HG03520 (cell line): ENCODE data around the gene PLAGL2.
"Not testable (repeated sequence)": the region's sequence is repeated elsewhere in the genome, so short reads cannot be mapped to it uniquely, and the experiment has no call there.

Source experiments
- ATAC-seq: cut with Tn5 transposase; IDR thresholded peaks from one replicate; pipeline ENCODE4 v1.9.1; 2021; ENCODE audit warnings: mild to moderate bottlenecking, moderate library complexity; ENCODE audit not compliant: unreplicated experiment

The PLAGL2 gene

DNA sequence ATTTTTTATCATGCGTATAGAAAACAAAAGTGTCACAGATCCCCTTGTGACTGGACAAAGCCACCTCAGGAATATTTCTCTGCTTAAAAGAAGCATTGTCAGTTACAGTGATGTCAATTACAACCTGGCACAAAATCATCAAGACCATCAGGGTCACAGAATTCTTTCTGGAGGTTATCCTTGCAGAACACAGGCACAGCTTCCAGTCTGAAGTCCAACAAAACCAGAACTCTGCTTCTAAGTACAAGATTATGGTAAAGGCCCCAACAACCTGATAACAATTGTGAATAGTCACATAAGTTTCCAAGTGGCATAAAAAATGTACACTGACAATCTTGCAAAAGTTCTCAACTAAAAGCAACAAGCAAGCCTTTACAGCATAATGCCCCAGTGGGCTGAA is 21.0 kb downstream of the PLAGL2 start:
- no peak for ATAC-seq

DNA sequence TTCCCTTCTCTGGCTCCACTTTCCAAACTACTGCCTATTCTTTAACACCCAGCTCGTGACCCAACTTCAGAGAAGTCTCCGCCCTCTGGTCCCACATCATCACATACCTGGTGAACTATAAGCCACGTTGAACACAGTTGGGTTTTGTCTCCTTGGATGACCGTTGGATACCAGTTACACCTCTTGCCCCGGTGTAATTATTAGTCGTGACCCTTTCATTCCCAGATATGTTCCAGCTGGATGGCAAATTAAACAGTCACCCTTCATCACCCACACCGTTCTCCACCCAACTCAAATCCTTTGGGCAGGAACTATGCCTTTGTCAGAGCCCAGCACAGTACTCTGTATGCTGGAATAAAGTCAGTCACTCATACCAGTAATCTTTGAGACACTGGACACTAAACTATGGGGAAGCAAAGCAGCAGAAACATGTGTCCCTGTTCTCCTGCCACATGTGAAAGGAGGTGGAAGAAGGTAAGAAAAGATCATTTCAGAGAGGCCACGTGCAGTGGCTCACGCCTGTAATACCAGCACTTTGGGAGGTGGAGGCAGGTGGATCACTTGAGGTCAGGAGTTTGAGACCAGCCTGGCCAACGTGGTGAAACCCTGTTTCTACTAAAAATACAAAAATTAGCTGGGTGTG is 22.5 kb downstream of the PLAGL2 start:
- no peak for ATAC-seq

DNA sequence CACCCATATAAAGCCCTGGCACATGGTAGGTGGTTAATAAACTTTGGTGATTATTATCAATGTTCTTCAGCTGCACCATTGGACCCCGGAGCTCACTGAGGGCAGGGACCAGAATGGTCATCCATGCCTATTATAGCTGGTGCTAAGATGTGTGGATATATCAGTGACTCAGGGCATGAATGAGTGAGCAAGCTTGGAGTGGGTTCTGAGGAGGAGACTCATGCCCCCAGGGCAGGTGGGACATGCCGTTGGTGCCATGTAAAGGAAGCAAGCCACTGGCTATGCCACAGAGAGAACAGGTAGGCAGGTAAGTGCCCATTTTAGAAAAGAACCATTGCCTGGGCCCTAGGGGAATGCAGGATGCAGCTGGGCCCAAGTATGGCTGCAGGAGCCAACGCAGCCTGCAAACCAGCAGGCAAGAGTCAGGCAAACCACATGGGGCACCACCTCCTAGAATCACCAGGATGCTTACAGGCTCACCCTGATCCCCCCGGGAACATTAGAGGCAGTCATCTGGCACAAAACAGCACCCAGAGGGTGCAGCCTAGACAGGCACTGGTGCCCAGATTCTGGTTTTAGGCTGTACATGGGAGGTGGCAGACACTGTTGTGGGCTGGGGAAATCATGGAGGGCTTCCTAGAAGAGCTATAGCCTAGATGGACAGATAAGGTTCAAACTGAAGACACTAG is 23.5 kb downstream of the PLAGL2 start:
- no peak for ATAC-seq

DNA sequence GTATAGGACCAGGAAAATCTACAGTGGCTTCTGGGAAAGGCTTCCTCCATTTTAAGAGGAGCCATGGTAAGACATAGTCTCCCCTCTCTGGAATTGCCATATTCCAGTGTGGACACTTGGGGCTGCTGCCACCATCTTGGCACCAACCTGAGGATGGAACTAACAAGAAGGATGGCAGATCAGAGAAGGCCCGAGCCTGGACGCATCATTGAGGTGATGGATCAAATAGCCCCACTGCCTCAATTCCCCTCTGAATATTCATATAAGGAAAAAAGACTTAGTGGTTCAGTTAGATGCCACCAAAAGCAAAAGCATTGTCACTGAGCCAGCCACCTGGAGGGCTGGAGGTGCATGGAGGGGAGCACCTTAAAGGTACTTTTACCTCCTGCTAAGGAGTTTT is 25.9 kb downstream of the PLAGL2 start:
- ATAC-seq: no peak

DNA sequence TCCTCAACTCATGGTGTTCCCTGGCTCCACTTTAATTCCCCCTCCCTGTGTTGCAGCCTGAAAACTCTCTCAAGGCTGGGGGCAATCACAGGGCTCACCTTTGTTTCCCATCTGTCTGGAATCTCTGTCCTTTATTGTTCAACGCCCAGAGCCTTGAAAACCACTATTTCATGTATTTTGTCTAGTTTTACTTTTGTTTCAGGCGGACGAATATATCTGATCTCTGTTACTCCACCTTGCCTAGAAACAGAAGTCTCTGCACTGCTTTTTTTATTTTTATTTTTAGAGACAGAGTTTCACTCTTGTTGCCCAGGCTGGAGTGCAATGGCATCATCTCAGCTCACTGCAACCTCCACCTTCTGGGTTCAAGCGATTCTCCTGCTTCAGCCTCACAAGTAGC is 27.6 kb downstream of the PLAGL2 start:
- no peak for ATAC-seq

DNA sequence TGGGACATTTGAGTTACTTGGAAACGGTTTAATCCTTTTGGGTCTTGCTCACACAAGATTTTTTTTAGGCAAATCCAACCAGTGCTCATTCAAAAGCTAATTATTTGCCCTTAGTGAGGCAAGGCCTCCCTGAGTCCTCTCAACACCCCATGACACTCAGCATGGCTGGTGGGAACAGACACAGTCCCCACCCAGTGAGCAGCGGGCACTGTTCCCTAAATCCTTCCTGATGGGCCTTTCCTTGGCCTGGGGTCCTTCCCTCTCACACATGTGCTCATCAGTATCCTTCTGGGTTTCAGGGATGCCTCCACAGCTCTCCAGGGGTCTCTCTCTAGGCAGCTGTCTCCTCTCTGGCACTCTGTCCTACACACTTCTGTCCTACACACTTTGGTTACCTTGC is 28.0 kb downstream of the PLAGL2 start:
- no peak for ATAC-seq

DNA sequence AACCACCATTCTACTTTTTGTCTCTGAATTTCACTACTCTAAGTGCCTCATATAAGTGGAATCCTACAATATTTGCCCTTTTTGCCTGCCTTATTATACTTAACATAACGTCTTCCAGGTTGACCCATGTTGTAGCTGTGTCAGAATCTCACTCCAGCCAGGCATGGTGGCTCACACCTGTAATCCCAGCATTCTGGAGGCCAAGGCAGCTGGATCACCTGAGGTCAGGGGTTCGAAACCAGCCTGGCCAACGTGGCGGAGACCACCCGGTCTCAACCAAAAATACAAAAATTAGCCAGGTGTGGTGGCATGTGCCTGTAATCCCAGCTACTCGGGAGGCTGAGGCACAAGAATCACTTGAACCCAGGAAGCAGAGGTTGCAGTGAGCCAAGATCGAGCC is 29.8 kb downstream of the PLAGL2 start:
- not testable (repeated sequence) for ATAC-seq

DNA sequence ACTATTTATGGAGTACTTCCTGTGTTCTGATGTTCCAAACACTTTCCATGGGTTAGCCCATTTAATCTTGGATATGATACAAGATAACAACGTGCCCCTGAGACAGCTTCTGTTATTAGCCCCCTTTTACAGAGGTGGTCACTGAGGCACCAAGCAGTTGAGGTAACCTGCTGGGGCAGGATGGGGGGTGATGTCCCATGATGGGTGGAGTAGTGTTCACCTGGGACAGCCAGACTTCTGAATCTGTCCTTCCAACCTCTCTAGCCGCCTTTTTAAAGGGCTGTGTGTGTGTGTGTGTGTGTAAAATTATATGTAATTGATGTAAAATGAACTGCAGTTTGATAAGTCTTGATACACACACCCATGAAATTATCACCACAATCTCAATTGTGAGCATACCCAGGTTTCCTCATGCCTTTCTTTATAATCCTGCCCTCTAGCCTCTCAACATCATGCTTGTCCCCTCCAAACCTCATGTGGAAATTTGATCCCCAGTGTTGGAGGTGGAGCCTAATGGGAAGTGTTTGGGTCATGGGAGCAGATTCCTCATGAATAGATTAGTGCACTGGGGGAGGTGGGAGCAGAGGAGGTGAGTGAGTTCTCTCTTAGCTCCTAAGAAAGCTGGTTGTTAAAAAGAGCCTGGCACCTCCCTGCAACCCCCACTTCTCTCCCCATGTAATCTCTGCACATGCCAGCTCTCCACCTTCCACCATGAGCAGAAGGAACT is 39.2 kb downstream of the PLAGL2 start:
- no peak for ATAC-seq

DNA sequence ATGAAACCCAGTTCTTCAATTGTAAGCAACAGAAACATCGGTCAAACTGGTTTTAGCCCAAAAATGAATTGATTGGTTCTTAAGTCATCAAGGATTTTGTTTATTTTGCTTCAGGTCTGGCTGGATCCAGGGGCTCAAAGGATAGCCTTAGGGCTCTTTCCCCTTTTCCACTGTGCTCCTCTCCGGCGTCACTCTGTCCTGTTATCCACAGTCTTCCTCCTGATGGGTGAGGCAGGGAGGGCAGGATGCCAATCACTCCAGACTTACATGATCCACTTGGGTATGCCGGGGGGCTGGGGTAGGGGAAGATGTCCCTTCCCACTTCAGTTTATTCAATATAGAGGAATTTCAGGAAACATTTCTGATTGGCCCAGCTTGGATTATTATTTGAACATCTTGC is 40.0 kb downstream of the PLAGL2 start:
- ATAC-seq: no peak

DNA sequence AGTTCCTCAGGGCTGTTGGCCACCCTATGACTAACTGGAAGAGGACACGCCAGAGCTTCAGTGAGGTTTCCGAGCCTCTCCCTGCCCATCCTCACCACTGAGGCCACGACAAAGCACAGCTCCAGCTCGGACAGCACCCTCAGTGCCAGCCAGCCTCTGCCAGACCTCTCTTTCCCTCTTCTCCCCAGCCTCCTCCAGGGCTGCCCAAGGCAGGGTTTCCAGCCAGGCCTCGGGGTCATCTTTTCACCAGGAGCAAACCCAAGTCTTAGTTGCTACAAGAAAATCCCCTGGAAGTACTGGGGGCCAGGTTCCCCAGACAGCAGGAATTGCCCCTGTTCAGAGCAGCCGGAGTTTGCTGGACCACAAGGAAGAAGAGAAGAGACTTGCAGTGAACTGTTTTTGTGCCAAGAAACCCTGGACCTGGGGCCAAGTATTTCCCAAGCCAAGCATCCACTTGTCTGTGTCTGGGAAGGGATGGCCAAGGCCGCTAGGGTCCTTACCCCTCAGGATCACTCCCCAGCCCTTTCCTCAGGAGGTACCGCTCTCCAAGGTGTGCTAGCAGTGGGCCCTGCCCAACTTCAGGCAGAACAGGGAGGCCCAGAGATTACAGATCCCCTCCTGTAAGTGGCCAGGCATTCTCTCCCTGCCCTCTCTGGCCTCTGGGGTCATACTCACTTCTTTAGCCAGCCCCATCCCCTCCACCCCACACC is 41.6 kb downstream of the PLAGL2 start:
- ATAC-seq: no peak

DNA sequence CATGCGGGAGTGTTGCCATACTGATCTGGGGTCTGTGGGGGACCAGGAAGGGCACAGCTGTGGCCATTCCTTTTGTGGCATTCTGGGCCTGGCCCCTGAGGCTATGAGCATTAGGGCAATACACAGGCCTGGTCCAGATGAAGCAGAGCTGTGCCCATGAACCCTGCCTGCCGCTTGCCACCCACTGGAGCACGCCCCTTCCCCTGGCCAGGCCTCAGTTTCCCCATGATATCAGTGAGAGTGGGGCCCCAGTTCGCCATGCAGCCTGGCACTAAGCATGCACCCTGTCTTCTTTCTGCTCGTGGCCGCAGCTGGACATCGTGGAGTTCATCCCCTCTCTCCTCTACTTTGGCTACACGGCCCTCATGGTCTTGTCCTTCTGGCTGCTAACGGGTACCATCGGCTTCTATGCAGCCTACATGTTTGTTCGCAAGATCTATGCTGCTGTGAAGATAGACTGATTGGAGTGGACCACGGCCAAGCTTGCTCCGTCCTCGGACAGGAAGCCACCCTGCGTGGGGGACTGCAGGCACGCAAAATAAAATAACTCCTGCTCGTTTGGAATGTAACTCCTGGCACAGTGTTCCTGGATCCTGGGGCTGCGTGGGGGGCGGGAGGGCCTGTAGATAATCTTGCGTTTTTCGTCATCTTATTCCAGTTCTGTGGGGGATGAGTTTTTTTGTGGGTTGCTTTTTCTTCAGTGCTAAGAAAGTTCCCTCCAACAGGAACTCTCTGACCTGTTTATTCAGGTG is 42.4 kb downstream of the PLAGL2 start:
- ATAC-seq: no peak

DNA sequence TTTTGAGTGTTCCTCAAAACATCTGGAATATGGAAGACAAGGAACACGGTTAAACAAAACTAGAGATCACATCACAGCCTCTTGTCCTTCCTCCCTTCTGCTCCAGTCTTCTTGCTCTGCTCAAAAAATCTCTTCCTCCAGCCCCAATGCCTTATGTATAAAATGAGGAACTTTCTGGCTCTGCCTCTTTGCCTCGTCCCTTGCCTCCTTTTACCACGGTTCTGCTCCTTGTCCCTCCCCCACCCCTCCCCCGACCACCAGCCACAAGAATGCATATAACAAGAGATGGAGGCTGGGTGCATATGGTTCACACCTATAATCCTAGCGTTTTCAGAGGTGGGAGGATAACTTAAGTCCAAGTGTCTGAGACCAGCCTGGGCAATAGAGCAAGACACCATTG is 43.6 kb downstream of the PLAGL2 start:
- ATAC-seq: no peak

DNA sequence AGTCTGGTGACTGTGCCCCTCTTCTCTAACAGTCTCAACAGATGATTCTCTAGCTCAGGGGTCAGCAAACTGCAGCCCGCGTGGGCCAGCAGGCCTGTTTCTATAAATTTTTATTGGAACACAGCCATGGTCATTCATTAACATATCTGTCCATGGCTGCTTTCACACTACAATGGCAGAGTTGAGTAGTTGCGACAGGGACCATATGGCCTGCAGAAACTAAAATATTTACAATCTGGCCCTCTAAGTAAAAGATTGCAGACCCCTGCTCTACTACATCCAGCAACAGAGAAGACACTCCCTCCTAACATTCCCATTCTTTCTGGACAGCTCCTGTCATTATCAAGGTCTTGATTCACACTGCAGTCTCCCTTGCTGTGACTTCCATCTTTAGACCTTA is 45.2 kb downstream of the PLAGL2 start:
- ATAC-seq: no peak

DNA sequence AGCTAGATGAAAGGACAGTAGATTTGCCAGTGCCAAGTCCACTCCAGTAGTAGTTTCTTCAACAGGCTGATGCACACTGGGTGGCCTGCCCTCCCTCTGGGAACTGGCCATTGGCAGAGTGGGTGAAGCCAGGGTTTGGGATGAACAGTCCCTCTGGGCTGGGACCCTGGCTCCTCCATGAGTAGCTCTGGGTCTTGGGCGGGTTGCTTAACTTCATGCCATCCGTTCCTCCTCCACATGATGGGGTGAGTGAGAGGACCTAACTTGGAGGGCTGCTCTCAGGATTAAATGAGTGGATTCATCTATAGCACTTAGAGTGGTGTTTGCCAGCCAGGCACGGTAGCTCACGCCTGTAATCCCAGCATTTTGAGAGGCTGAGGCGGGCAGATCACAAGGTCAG is 47.2 kb downstream of the PLAGL2 start:
- no peak for ATAC-seq

DNA sequence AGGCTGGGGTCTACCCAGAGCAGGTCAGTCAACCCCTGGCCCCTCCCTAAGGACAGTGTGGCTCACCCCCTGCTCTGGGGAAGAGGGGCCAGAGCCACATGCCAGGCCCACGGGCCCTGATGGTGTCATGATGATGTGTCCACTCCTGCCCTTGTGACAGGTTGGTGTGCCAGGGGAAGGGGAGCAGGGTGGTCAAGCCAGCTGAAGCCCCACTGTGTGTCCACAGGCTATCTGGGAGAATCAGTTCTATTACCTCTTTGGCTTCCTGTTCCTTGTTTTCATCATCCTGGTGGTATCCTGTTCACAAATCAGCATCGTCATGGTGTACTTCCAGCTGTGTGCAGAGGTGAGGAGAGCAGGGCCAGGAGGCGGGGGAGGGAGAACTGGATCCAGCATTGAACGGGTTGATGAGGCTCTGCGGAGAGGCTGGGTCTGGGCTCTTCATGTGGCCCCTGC is 47.7 kb downstream of the PLAGL2 start:
- ATAC-seq: no peak

DNA sequence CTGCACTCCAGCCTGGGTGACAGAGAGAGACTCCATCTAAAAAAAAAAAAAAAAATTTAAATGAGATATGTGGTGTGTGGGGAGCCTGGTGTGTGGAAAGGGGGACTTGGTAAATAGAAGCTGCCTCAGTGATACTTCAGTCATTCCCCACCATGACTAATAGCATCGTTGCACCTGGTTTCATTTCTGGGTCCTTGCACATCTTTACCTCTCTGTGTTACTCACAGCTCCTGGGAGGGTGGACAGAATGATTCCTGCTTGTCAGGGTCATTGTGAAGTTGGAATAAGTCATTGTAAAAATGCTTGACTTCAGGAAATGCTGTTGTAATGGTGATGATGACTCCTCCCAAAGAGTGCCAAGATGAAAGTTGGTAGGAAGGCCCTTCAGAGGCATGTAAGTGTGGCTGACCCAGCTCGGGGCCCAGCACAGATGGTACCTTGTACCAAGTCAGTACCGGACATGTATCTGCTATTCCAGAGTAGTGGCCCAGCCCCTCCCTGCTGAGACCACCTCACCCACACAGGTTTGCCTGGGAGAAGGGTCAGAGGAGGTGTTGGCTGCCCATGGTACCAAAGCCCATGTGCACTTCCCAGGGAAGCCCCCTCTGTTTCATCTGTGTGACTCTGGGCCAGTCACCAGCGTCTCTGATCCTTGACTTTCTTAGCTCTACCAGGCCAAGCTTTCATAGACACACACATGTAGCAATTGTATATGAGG is 48.4 kb downstream of the PLAGL2 start:
- no peak for ATAC-seq

DNA sequence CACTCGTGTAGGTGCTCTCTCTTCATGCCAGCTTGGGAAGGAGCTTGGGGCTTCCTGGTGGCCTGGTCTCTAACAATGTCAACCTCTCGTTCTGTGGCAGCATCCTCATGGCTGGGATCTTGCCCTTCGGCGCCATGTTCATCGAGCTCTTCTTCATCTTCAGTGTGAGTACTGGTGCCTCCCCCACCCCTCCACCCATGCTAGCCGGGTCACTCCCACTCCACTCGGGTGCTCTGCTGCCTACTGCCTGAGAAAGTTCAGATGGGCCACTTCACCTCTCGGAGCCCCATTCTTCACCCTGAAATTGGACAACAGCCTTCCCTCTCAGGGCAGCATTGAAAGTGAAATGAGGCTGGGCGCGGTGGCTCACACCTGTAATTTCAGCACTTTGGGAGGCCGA is 49.2 kb downstream of the PLAGL2 start:
- no peak for ATAC-seq

DNA sequence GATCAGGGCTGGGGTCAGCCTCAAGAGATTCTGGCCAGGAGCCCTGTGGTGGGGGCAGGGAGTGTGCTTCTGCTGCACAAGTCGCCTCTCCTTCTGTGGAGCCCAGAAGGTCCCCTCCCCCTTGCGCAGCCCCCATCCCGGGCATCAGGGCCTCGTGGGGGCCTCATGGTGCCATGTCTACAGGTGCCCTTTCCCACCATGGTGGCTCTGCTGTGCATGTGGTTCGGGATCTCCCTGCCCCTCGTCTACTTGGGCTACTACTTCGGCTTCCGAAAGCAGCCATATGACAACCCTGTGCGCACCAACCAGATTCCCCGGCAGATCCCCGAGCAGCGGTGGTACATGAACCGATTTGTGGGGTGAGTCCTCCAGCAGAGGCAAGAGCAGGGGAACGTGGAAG is 49.9 kb downstream of the PLAGL2 start:
- ATAC-seq: no peak

DNA sequence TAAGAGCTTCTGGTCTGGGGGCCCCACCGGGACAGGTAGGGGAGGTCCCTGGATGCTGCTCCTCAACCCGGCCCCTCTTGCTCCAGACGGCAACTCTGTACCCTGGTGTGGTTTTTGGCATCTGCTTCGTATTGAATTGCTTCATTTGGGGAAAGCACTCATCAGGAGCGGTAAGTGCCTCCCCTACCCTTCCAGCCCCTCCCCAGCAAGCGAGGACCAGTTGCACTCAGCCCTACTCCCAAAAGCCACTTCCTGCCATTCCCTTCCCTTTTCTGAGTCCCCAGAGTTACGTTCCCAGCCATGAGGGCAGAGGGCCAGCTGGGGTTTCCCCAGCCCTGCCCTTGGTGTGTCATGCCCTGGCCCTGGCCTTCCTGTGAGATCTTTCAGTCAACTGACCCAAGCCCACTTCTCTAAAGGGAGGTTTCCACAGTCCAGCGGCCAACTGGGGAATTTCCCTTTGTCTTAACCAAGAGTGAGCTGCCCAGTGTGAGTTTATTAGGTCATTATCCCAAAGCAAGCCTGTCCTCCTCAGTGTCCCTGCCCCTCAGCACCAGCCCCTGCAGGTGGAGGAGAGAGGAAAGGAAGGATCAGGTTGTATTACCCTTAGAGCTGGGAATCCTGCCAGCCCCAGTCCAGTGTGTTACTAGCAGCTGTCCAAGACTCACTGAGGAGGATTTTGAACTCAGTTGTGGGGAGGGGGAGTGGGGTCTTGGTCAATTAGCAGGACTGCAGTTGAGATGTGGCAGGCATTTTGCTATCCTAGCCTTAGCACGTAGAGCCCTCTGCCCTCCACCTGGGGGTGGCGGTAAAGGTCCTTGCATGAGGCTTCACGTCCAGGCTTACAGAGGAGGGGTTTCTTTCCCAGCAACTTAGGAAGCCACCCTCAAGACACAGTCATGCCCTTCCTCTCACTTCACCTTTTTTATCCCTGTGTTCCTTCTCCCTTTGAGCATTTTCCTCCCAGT is 52.2 kb downstream of the PLAGL2 start:
- no peak for ATAC-seq
